GM08714 (cell line): Measurements from ENCODE around the gene PNMA6E.

Source experiments
- H3K4me3 ChIP-seq: fragments of 200-500 bp; sonication (Bioruptor generic); 2 replicates; pipeline ENCODE4 v1.5.1; 2014; ENCODE audit warnings: mild to moderate bottlenecking, low read length, inconsistent platforms
- ZNF274 ChIP-seq: IDR thresholded peaks from 2 replicates; pipeline ENCODE4 v1.6.1; 2012; ENCODE audit warnings: mild to moderate bottlenecking, low read depth, low read length

Gene PNMA6E

DNA sequence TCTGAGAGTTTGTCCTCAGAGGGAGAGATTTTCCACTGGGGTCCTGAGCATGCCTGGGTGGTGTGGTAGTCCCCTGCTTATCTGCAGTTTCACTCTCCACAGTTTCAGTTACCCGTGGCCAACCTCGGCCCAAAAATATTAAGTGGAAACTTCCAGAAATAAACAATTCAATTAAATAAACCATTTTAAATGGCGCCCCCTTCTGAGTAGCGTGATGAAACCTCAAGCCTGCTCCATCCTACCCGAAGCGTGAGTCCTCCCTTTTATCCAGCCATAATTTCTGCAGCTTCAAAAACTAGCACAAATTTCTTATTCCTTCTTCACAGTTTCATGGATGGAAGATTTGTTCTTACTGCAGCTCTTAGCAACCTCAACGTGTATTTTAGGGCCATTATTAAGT, 26.7 kb downstream of the PNMA6E start:
- TF ChIP-seq ZNF274 = no peak
- H3K4me3 ChIP-seq = no peak overlapping the region

DNA sequence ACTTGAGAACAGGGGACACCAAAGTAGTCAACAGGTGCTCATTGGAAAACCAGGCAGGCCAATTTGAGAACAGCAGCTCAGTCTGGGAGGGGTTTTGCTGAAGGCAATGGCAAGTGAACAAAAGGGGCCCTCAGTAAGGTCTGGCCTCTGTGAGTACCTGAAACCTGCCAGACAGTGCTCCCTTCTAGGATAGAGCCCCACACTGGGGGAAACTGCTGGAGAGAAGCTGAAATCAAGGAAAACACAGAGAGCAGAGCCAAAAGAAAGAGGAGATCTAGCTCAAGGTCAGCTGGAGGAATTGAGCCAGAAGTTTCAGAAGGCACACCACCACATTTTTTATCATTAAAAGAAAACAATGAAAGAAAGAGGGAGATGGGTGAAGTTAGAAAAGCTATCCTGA, 28.2 kb downstream of the PNMA6E start:
- H3K4me3 ChIP-seq = no peak overlapping the region
- no peak for TF ChIP-seq ZNF274

DNA sequence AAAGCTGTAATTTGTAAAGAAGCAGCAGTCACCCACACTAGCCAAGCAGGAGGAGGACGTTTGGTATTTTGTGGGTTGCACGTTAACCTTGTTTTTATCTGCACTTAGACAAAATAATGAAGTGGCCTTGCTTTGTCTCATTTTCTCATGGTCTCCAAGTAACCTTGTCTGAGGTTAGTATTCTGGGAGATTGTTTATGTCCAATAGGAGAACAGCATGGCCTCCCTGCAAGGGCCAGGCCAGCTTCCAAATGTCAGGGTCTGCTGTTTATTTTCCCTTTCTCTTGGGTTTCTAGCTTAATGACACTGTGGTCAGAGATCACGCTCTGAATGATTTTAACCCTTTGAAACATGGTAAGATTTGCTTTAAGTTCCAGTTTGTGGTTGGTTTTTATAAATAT, 29.9 kb downstream of the PNMA6E start:
- H3K4me3 ChIP-seq = no peak overlapping the region
- TF ChIP-seq ZNF274 = no peak

DNA sequence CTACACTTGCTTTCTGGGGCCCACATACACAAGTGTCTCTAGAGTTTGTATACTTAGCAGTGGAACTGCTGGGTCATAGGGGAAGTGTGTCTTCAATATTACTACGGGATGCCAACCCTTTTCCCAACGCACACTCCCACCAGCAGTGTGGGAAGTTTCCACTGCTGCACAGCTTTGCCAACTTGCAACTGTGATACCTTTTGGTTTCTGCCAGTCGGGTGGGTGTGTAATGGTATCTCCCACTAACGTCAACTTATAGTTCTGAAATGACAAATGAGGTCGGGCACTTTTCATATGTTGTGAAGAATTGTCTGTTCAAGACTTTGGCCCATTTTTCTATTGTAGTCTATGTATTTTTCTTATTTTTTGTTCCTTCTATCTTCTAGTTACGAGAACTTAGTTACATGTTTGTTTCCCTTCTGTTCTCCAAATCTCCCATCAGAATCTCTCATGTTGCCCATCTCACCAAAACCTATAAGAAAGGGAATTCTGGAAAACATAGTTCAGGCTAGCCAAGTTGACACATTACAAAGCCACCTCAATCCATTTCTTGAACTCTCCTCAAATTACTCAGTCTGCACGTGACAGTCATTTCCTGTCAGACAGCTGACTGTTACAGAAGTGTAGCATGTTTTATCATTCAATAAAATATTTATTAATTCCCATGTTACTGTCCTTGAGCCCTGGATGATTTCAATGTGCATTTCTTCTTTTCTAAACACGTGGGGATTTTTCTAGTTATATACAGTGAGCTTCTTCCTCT, 30.7 kb downstream of the PNMA6E start:
- no peak overlapping the region for H3K4me3 ChIP-seq
- TF ChIP-seq ZNF274 = no peak

DNA sequence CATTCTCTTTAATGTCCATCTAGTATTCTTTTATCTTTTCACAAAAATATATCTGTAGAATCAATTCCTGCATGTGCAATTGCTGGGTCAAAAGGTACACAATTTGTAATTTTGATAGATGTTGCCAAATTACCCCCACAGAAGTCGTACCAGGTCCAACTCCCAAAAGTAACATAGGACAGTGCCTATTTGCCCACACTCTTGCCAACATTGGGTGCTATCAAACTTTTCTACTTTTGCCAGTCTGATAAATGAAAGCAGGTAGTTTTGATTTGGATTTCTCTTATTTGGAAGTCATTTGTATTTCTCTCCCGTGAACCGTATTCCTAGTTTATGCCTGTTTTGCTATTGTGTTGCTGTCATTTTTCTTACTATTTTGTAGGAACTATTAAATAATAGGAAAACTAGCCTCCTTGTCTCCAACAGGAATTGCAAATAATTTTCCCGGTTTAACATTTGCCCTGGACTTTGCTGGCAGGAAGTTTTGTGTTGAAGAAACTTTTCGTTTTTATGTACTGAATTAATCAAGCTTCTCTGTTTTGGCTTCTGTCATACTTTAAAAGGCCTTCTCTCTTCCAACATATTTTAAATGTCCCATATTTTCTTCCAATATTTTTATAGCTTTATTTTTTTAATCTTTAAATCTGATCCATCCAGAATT, 34.1 kb downstream of the PNMA6E start:
- no peak overlapping the region for H3K4me3 ChIP-seq
- TF ChIP-seq ZNF274 = no peak

DNA sequence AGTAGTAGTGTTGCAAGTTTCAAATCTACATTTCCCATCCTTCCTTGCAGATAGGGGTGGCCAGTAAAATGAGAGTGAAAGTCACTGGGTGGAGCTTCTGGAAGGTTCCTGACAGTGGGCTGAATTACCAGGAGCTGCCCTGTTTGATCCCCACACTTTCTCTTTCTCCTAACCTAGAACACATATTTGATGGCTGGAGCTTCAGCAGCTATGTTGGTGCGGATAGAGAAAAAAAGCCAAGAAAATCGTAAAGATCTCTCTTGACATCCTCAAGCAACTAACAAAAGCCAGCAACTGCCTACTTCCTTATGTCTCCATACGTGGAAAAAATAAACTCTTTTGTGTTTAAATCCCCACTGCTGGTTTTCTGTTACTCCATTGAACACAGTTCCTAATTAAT, 35.0 kb downstream of the PNMA6E start:
- no peak overlapping the region for H3K4me3 ChIP-seq
- no peak for TF ChIP-seq ZNF274

DNA sequence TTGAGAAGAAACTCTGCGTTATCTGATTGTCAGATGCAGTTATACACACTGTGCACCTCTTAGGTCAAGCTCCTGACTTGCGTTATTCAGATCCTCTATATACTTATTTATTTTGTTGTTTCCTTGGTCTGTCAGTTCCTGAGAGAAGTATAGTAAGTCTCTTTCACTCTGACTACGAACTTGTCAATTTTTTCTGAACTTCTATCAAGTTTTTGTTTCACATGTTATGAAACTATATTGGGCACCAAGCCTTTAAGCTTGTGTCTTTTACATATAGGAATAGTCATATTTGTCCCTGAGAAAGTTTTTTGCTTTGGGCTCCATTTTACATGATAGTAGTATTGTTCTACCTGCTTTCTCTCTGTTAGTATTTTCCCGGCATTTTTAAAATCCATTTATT, 35.5 kb downstream of the PNMA6E start:
- TF ChIP-seq ZNF274 = no peak
- no peak overlapping the region for H3K4me3 ChIP-seq

DNA sequence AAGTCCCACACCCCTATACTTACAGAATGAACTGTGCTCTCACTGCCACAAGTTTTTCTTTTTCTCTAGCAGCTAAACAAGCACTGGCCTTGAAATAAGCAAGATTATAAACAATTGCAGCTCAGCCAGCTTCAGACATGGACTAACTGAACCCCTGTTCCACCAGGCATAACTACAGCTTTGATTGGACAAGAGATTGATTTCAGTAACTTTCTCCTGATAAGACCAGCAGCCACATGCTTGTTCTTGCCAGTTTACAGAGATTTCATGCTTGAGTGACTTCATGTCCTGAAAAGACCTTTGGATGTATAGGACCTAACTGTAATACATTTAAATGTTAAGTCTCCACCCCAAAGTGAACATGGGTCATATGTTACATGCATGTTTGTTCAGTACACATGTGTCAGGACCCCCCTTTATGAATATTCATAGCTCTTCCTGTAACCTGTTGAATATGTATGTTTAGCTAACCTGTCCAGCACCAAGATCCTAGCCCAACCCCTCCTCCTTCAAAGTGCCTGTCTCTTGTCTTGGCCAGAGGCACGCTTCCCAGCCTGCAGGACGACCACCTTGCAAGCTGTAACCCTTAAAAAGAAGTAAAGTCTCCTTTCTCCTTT, 39.3 kb downstream of the PNMA6E start:
- H3K4me3 ChIP-seq = no peak overlapping the region
- TF ChIP-seq ZNF274 = no peak

DNA sequence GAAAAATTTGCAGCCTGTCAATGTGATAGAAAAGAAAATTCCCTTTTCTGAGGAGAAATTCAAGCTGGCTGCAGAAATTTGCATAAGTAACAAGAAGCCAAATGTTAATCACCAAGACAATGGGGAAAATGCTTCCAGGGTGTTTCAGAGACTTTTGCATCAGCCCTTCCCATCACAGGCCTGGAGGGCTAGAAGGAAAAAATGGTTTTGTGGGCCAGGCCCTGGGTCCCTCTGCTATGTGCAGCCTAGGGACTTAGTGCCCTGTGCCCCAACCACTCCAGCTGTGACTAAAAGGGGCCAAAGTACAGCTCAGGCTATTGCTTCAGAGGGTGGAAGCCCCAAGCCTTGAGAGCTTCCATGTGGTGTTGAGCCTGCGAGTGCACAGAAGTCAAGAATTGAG, 43.3 kb downstream of the PNMA6E start:
- TF ChIP-seq ZNF274 = no peak
- no peak overlapping the region for H3K4me3 ChIP-seq

DNA sequence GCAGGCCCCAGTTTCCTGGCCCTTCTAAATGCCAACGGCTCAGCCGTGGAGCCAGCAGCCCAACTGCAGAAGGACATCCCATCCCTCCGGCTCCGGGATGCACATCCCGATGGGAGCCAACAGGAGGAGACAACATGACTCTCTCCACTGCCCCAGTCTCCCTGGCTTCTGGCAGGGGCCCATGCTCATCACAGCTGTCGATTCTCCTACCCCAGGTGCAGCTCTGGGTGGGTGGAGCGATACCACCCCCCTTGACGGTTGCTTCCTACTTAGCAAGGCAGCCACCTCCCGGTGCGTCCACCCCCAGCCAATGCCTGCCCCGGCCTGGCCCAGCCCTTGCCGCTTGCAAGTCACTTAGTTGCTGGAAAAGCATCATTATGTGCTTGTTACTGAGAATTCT, 47.7 kb downstream of the PNMA6E start:
- H3K4me3 ChIP-seq = no peak overlapping the region

DNA sequence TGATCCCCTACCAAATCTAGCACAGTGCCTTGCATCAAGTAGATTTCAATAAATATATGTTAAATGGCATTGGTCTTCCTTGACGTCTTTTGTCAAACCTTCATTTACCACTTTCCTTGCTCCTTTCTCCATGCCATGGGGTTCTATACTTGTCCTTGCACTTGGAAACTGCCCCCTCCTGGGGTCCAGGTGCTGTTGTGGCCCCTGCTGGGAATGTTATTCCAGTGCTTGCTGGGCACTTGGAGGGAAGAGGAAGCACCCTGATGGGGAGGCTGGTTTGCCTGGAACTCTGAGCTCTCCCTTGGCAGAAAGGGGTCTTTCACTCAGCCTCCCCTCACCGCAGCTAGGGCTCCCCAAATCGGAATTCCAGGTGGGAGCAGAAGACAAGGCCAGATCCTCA, 48.3 kb downstream of the PNMA6E start:
- no peak for TF ChIP-seq ZNF274
- no peak overlapping the region for H3K4me3 ChIP-seq

More for the DNA sequence above, 47.7 kb downstream of the PNMA6E start:
- no peak for TF ChIP-seq ZNF274

DNA sequence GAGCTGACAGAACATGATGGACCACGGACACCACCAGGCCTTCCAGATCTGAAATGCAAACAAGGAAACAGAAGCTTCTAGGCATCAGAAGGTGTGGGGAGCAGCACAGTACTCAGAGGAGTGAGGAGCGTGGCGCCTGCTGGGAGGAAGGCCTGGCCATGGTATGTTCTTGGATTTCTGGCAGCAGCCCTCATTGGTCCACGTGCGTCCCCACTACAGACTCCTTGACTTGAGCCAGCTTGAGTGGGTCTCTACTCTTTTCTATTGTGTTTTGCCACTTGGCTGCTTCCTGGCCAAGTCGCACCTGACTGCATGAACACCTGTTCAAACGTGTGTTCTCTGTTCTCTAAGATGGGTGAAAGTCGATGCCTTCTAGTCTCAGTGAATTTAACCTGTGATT, 49.2 kb downstream of the PNMA6E start:
- H3K4me3 ChIP-seq = no peak overlapping the region
- no peak for TF ChIP-seq ZNF274

DNA sequence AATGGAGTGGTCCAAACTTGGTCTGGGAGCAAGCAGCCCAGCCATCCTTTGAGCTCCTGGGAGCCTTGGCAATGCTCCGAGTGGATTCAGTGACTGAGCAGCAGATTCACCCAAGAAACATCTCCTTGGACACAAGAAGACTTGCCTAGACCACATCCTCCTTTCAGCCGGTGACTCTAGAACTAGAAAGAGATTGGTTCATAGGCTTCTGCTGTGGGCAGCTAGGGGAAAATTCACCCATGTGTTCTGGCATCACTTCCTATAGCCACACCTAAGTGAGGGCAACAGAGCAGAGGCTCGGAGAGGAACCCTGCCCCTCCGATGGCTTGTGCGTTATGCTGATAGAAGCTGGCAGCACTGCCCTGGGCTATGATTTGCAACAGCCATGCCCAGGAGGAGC, 51.2 kb downstream of the PNMA6E start:
- no peak for TF ChIP-seq ZNF274

DNA sequence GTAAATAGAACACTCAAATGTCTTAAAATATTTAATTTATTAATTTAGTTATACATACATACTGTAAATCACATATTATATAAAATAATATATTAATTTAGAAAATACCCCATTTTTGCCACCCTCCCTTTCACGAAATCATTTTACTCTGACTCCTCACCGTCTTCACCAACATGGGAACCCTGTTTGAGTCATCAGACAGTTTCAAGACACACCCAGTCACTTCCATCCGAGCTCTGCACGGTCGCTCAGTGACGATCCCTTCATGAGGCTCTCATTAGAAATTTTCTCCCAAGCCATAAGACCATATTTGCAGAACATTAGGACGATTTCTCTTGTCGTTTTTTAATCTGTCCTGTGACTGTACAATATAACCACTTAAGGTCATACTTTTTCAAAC, 52.7 kb downstream of the PNMA6E start:
- H3K4me3 ChIP-seq = no peak overlapping the region
- no peak for TF ChIP-seq ZNF274

More for the DNA sequence above, 51.2 kb downstream of the PNMA6E start:
- H3K4me3 ChIP-seq = no peak overlapping the region

DNA sequence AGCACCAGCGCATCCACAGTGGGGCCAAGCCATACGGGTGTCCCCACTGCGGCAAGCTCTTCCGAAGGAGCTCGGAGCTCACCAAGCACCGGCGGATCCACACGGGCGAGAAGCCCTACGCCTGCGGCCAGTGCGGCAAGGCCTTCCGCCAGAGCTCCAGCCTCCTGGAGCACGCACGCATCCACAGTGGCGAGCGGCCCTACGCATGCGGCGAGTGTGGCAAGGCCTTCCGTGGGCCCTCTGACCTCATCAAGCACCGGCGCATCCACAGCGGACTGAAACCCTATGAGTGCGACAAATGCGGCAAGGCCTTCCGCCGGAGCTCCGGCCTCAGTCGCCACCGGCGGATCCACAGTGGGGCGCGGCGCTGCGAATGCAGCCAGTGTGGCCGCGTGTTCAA, 53.6 kb downstream of the PNMA6E start:
- no peak overlapping the region for H3K4me3 ChIP-seq
- TF ChIP-seq ZNF274 = no peak
